Rectal smooth muscle tissue (tissue), 1 donor: Measurements from ENCODE around the gene EGLN3.

ENCODE experiments used
- H3K27ac ChIP-seq: one replicate; pipeline ENCODE4 v1.7.0; 2013; ENCODE audit warnings: low read depth, low read length, inconsistent platforms
- H3K27me3 ChIP-seq: one replicate; pipeline ENCODE4 v1.7.0; 2013; ENCODE audit warnings: low read length; ENCODE audit not compliant: control insufficient read depth, insufficient read depth
- H3K36me3 ChIP-seq: one replicate; pipeline ENCODE4 v1.7.0; 2013; ENCODE audit warnings: low read length; ENCODE audit not compliant: control insufficient read depth, insufficient read depth
- H3K4me1 ChIP-seq: one replicate; pipeline ENCODE4 v1.7.0; 2013; ENCODE audit warnings: low read length; ENCODE audit not compliant: control insufficient read depth, insufficient read depth
- H3K4me3 ChIP-seq: one replicate; pipeline ENCODE4 v1.7.0; 2013; ENCODE audit warnings: low read length
- H3K9ac ChIP-seq: one replicate; pipeline ENCODE4 v1.7.0; 2013; ENCODE audit warnings: low read length

Gene EGLN3

DNA sequence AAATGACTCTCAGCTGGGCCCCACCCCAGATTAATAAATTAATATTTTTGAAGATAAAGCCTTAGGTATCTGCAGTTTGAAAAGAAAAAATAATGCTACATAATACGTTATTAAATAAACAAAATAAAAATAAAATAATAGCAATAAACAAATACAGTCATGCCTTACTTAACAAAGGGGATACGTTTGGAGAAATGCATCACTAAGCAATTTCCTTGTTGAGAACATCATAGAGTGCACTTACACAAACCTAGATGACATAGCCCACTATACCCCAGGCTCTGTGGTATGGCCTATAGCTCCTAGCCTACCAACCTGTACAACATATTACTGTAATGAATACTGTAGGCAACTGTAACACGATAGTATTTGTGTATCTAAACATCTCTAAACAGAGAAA is 7.1 kb upstream of the EGLN3 start:
- no peak overlapping the region for H3K9ac ChIP-seq
- no peak overlapping the region for H3K27ac ChIP-seq
- H3K27me3 ChIP-seq, result no peaks in the 10 kb centered on the region
- H3K4me3 ChIP-seq, result no peak overlapping the region
- no peaks in the 10 kb centered on the region for H3K36me3 ChIP-seq
- H3K4me1 ChIP-seq, result no peaks in the 10 kb centered on the region

DNA sequence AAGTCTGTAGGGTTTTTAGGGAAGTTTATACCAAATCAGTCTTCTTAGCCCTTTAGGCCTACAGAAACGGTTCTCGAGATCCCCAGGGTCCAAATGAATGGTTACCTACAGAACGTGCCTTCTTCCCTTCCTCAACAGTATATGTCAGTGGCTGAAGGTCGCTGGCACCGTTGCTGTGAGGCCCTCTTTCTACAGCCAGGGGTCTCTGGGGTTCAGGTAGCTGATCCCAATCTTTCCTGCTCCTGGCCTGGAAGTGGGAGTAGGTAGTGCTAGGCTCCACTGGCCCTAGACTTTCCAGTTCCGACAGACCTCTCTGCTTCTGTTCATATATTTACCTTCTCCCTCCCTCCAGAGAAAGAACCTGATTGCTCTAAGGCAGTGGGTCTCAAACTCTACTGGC is 6.4 kb upstream of the EGLN3 start:
- Histone ChIP-seq H3K27ac (no peak overlapping the region), H3K9ac (no peak overlapping the region), H3K36me3 (no peaks in the 10 kb centered on the region), H3K27me3 (no peaks in the 10 kb centered on the region), H3K4me1 (no peaks in the 10 kb centered on the region), H3K4me3 (no peak overlapping the region)

- H3K27ac ChIP-seq, result no peak overlapping the region
- no peaks in the 10 kb centered on the region for H3K36me3 ChIP-seq
- no peak overlapping the region for H3K9ac ChIP-seq
- H3K27me3 ChIP-seq, result no peaks in the 10 kb centered on the region
- H3K4me1 ChIP-seq, result peaks cover 1% of the 10 kb centered on the region
- H3K4me3 ChIP-seq, result no peak overlapping the region
Measured at GRCh38 chr14:33956640-33957039, 5.8 kb upstream of the EGLN3 start.

DNA sequence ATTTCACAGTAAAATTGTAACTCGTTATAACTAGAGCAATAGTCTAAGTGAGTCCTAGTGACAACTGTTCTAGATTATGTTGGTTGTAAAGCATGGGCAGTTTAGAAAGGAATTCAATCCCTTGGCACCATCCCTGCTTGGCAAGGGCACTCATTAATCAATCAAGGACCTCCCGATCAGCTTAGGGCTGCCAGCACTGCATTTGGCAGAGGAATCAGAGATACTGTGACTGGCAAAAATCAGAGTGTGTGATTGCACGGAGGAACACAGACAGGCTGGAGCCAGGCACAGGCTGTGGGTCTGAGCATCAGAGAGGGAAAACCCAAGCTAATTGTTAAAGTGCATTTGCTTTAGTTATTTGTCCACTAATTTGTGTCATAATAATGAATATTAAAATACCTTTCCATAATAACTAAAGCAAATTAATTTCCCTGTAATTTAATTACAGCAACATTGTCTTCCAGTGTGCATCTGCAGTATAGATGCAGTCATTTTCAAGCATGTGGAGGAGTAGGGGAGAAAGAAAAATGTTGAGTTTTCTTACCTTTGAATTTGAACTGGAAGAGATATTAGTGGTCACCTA is 3.2 kb upstream of the EGLN3 start:
- no peaks in the 10 kb centered on the region for H3K27me3 ChIP-seq

DNA sequence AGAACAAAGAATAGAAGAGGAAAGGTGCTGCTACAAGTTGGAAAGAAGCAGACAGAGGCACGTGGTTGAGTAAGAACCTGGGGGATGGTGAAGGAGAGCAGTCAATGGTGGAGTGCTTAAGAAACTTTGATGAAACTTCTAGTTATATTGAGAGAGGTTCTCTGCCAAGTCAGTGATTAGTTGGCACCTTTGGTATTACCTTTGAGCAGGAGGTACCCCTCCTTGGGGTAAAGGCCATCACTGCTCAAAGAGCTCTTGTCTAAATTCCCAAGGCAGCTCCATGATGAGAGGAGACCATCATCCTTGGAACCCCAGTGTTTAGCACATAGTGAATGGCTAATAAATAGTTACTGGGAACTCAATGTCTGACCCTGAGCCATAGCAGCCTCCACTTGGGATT is 1.7 kb upstream of the EGLN3 start:
- Histone ChIP-seq H3K4me3 (no peak overlapping the region), H3K36me3 (no peaks in the 10 kb centered on the region), H3K9ac (no peak overlapping the region), H3K4me1 (peaks cover 7% of the 10 kb centered on the region), H3K27ac (no peak overlapping the region), H3K27me3 (no peaks in the 10 kb centered on the region)

More for the DNA sequence above, 3.2 kb upstream of the EGLN3 start:
- Histone ChIP-seq H3K27ac (no peak overlapping the region), H3K36me3 (no peaks in the 10 kb centered on the region), H3K4me1 (peaks cover 7% of the 10 kb centered on the region), H3K9ac (no peak overlapping the region), H3K4me3 (no peak overlapping the region)

DNA sequence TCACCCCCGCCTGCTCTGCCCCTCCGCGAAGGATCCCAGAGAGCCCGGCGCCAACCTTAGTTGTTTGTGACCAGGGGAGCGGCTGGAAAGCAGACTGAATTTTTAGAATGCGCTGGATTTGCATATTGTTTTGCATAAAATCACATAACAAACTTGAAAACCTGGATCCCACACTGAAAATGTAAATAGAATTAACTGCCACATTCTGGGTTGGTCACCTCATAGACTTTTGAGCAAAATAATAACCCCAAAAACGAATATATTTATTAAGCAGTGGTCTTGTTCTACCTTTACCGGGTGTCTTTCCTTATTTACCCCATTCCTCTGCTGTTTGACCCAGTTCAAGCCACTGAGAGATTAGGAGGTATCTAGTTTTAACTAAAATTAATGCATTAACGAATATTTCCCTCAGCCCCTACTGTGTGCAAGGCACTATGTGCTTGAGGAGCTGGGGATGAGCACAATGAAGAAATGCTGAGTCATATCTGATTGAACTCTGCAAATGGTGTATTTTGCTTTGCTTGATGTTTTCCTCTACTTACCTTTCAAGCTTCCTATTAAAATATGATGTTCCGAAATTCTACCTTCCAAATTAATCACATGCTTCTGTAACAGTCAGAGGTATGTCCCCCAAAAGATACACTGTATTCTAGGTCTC is 438 bp upstream of the EGLN3 start:
- Histone ChIP-seq H3K4me3 (peak overlapping the region; percentile 50), H3K27ac (peak overlapping the region; percentile 84), H3K4me1 (peaks cover 9% of the 10 kb centered on the region), H3K36me3 (no peaks in the 10 kb centered on the region), H3K9ac (no peak overlapping the region), H3K27me3 (no peaks in the 10 kb centered on the region)

GRCh38 chr14:33949411-33949893 is 1.4 kb downstream of the EGLN3 start:
- Histone ChIP-seq H3K9ac (no peak overlapping the region), H3K27ac (no peak overlapping the region), H3K4me3 (peak overlapping the region; percentile 94), H3K27me3 (no peaks in the 10 kb centered on the region), H3K4me1 (peaks cover 9% of the 10 kb centered on the region), H3K36me3 (no peaks in the 10 kb centered on the region)

DNA sequence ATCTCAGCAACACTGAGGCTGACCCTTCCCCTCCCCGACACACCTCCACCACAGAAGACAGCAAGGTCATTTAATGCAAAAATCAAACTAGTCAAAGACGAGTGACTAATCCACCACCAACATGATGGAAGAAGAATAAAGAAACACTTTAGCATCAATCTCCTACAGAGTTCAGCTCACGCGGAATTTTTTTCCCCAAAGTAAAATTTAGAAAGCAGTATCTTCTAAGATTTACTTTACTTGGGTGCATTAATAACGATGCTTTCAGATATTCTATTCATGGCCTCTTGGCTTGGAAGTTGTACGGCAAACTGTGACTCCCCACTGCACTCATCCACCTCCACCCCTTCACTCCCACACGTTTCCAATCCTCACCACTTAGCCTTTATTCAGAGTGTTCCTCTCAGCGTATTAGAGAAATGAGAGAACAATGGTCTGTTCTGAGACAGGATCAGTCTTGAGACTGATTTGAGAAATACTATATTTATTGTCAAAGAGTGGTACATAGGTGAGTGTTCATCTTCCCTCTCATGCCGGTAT is 1.9 kb downstream of the EGLN3 start:
- Histone ChIP-seq H3K27ac (no peak overlapping the region), H3K27me3 (no peaks in the 10 kb centered on the region), H3K36me3 (no peaks in the 10 kb centered on the region), H3K4me3 (peak overlapping the region; percentile 94), H3K4me1 (peaks cover 9% of the 10 kb centered on the region), H3K9ac (no peak overlapping the region)

GRCh38 chr14:33948145-33948868 is 2.6 kb downstream of the EGLN3 start:
- H3K27ac ChIP-seq, result no peak overlapping the region
- H3K9ac ChIP-seq, result no peak overlapping the region
- H3K27me3 ChIP-seq, result no peaks in the 10 kb centered on the region
- peak overlapping the region; percentile 94 for H3K4me3 ChIP-seq
- peaks cover 9% of the 10 kb centered on the region for H3K4me1 ChIP-seq
- H3K36me3 ChIP-seq, result no peaks in the 10 kb centered on the region

- Histone ChIP-seq H3K27ac (peak overlapping the region; percentile 18), H3K9ac (no peak overlapping the region), H3K4me1 (peaks cover 9% of the 10 kb centered on the region), H3K36me3 (no peaks in the 10 kb centered on the region), H3K4me3 (no peak overlapping the region), H3K27me3 (no peaks in the 10 kb centered on the region)
Measured at GRCh38 chr14:33946679-33947476, 4.0 kb downstream of the EGLN3 start.

DNA sequence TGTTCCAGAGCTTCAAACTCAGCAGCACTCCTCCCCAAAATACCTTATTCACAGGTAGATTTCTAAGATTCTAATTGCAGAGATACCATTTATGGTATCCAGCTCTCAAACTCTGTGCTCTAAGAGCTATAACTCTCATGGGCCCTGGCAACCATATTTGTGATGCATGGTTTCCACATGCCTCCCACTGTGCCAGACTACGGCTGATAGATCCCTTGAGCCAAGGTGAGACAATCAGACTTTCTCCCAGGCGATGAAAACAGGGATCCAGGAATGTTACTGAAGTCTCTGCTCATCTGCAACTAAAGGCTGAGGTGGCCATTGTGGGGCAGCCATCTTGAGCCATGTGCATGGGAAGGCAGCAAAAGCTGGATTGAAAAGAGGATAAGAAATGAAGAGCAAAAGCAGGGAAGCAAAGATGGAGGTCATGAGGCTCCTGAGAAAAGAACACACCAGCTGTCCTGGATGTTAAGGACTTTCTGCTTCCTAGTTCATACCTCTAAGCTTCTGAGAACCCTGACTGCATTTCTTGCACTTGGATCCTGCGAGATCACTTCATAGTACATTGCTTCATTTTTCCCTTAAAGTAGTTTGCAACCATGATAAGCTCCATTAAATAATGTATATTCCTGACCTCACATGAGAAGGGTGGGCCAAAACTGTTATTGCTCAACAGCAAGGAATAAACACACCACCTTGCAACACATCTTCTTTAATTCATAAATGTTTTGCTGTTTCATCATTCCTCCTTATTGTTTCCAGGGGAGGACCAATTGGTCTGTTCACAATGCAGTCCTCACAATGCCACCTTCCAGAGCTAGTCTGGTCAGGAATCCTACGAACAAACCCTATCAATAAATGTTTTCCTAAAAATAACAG is 5.4 kb downstream of the EGLN3 start:
- peaks cover 2% of the 10 kb centered on the region for H3K4me1 ChIP-seq
- no peak overlapping the region for H3K9ac ChIP-seq
- H3K4me3 ChIP-seq, result no peak overlapping the region
- no peak overlapping the region for H3K27ac ChIP-seq
- no peaks in the 10 kb centered on the region for H3K27me3 ChIP-seq
- H3K36me3 ChIP-seq, result no peaks in the 10 kb centered on the region
